ENCODE data around the gene LENG9.

- TF ChIP-seq ZNF274 (IDR thresholded peaks at IDR 0.05; ENCODE audit: low read length): no peak
- no peak for TF ChIP-seq ZNF274 (tag by site-specific recombination; IDR thresholded peaks at IDR 0.05; ENCODE audit: borderline replicate concordance)
- TF ChIP-seq ZNF658 (tag by site-specific recombination; IDR thresholded peaks at IDR 0.05): no peak
- no peak for TF ChIP-seq ZNF777 (tag by site-specific recombination; IDR thresholded peaks at IDR 0.05; ENCODE audit: borderline replicate concordance)
- no peak for TF ChIP-seq CTCF (tag by site-specific recombination; IDR thresholded peaks at IDR 0.05)
- no peak for TF ChIP-seq ZIC2 (tag by site-specific recombination; IDR thresholded peaks at IDR 0.05)
- no peak for TF ChIP-seq WT1 (tag by site-specific recombination; IDR thresholded peaks at IDR 0.05)
- TF ChIP-seq REPIN1 (tag by site-specific recombination; IDR thresholded peaks at IDR 0.05; ENCODE audit: low read depth): no peak
- no peak for TF ChIP-seq ZNF501 (tag by site-specific recombination; IDR thresholded peaks at IDR 0.05)
- TF ChIP-seq ZBTB7A (tag by site-specific recombination; IDR thresholded peaks at IDR 0.05; ENCODE audit: low read depth): no peak
- TF ChIP-seq ZFP37 (tag by site-specific recombination; IDR thresholded peaks at IDR 0.05): no peak
- TF ChIP-seq YY1 (tag by site-specific recombination; IDR thresholded peaks at IDR 0.05): no peak
- TF ChIP-seq ZNF214 (tag by site-specific recombination; IDR thresholded peaks at IDR 0.05; ENCODE audit: borderline replicate concordance): no peak
- no peak for TF ChIP-seq ZNF639 (tag by site-specific recombination; IDR thresholded peaks at IDR 0.05)
These were observed 12.1 kb upstream of the LENG9 start for GRCh38 chr19:54475706-54476105.
